AG08395 (cell line): ENCODE data around the gene PARP8.
"Not testable (repeated sequence)": the region's sequence is repeated elsewhere in the genome, so short reads cannot be mapped to it uniquely, and the experiment has no call there.

ENCODE experiments used
- DNase-seq: peaks from one replicate; pipeline ENCODE4 v3.0.0; 2012; ENCODE audit warnings: mixed read lengths, low spot score

The PARP8 gene

GRCh38 chr5:50727149-50727496, 60.7 kb downstream of the PARP8 start:
- peak; percentile 19 for DNase-seq

- DNase-seq = no peak
These were observed 61.4 kb downstream of the PARP8 start for GRCh38 chr5:50727845-50728244.

GRCh38 chr5:50730336-50730735, 63.9 kb downstream of the PARP8 start:
- no peak for DNase-seq

DNA sequence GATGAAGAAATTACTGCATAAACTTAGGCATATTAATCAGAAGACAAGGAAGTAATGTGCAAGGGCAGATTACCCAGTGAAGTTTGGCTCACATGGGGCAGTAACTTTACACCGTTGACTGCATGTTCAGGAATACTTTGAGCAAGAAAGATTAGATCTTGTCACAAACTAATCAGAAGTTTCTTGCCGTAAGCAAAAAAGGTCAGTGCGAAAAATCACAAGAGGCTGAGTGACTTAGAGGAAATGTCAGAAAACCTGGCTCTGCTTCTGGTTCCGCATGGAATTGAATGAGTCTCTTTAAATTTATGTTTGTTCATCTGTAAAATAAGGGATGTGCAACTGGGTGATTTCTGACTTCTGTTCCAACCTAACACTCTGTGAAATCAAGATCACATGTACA, 64.4 kb downstream of the PARP8 start:
- no peak for DNase-seq

DNA sequence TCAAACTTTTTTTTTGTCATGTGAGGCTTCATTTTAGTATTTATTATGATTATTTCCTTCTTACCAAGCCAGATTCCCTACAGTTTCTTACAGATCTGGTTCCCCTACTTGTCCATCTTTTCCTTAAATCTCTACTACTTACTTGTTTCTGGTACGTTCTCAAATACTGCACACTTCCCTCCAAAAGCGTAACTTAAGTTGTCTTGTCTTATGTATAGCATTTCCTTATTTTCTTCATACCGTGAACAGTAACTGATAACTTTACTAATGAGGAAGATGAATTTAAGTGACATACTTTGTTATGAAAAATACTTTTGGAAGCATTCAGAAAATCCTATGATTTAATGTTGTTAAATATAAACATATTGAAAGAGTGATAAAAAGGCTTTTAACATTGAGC, 67.3 kb downstream of the PARP8 start:
- DNase-seq = no peak

DNA sequence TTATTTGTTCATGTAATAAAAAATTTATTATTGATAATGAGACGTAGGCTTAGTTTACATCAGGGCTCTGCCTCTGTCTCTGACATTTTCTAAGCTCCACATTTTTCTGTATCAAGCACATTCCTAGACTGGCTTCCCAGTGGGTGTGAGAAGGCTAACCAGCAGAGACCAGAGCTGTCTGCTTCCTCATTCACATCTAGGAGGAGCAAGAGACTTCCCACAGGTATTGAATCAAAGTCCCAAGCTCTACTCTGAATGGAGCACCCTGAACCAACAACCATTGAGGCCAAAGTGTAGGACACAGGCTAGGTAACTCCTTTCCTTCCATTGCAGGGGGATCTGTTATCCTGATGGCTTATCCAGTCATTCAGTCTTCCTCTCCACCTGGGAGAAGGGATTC, 72.4 kb downstream of the PARP8 start:
- no peak for DNase-seq

GRCh38 chr5:50740832-50741231, 74.4 kb downstream of the PARP8 start:
- no peak for DNase-seq

DNA sequence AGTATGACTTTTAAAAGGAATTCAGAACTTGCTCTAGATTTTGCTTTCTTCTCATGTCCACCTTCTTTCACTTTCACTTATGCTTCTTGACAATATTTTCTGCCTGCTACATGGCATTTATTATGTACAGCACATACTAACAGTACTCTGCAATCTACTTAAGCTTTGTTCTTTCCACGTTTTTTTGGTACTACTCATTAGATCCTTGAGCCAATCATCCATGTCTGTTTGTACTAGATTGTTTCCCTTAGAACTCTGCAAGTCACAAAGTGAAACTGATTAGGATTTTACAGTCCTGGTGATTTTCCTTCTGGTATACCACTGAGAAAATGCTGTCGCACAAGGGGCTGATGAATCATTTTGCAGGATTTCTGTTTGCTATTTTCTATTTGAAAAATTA, 78.3 kb downstream of the PARP8 start:
- DNase-seq = peak; percentile 32

- no peak for DNase-seq
These were observed 78.9 kb downstream of the PARP8 start for GRCh38 chr5:50745221-50745910.

- no peak for DNase-seq
These were observed 82.7 kb downstream of the PARP8 start for GRCh38 chr5:50749181-50749580.

DNA sequence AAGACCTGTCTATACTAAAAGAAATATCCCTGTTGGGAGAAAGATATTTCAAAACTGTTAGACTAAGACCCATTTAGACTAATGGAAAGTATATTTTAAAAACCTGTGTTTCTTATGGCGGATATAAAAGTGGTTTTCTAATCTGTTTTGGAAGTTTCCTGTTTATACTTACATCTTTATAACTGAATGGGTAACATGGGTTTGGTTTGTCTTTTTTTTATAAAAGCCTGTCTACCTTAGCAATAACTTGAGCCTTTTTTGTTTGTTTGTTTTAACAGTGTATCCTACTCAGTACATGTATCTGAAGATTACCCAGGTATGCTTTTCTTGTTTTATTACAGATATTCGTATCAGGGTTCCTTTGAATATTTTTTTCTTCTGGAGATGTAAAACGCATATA, 83.4 kb downstream of the PARP8 start:
- DNase-seq = no peak

- peak; percentile 53 for DNase-seq
These were observed 84.7 kb downstream of the PARP8 start for GRCh38 chr5:50751064-50751657.

GRCh38 chr5:50752800-50753199, 86.4 kb downstream of the PARP8 start:
- no peak for DNase-seq

GRCh38 chr5:50759526-50760270, 93.3 kb downstream of the PARP8 start:
- DNase-seq = peak; percentile 18

- DNase-seq = no peak
These were observed 96.9 kb downstream of the PARP8 start for GRCh38 chr5:50763351-50763750.

GRCh38 chr5:50763846-50764245, 97.4 kb downstream of the PARP8 start:
- no peak for DNase-seq

DNA sequence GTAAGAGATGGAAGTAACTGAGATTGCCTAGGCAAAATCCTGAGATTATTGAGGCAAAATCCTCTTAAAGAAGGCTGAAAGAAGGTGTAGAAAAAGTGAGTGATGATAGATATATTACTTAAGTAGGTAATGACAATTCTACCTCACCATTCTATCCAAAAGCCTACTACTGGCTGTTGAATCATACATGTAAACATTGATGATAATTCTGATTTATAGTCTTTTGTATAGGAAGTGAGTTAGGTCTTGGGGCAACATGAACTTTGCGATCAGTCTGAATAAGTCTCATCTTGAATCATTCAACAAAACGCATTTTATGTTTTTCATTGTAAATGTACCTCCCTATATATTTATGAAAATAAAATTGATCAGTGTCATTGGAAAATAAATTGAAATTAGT, 99.6 kb downstream of the PARP8 start:
- DNase-seq = no peak

DNA sequence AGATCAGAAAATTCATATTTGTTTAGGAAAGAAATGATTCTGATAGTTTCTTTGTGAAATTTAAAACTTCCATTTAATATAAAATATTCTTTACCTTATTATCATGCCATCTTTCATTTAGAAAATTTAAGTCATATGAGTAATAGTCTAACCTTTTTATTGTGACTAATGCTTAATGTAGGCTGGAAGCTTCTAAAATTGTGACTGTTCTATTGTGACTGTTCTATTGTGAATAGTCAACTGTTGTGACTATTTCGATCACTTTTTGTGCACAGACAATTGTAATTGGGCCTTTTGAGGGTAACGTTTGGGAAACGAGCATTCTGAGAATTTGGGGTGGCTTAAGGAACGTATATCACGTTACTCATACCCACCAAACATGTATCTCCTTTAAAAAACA, 100.0 kb downstream of the PARP8 start:
- no peak for DNase-seq

DNA sequence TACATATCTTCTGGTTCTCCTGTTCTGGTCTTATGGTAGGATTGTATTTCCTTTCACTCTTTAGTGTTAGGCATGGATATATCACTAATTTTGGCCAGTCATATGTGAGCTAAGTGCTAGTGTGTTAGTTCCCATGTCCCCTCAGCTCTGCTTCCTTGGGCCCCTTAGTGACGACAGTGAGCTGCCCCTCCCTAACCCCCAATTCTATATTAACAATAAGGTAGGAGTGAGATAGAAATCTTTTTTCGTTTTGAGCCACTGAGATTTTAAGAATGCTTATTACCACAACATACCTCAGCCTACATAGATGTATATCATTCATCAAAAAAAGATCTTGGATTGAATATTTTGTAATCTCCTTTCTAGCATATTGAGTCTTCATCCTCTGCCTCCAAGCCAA, 100.5 kb downstream of the PARP8 start:
- DNase-seq = no peak

DNA sequence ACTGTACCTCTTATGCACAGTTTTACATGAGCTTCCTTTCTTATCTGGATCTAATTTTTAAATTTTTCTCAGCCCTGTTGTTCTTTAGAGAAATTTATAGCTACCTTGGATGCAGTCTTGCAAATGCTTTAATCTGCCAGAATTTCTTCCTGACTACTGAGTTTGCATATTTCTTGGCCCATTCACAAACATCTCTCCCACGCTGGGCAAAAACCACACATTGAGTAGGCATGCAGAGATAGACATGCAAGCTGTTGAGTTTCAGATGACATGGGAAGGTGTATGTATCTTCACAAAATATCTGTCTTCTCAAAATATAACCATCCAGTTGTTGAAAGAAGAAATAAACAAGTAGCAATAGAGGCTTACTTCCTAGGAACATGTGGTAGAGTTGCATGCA, 101.2 kb downstream of the PARP8 start:
- peak; percentile 30 for DNase-seq

DNA sequence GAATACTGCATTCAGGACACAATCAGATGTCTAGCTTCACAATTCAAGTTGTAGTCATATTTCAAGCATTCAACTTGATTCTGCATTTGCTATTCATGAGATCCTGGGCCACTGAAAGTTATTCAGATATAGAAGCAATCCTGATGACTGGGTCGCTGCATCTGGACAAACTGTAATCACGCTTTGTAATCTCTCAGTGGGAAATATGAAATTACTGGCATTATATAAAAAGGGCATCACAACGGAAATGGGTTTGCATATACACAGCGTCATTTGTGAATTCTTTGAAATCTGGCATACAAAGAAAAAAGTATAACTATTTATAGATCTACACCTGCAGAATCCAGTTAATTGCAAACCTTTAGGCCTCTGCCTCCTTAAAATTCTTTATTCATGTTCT, 102.2 kb downstream of the PARP8 start:
- no peak for DNase-seq

GRCh38 chr5:50770441-50770840, 104.0 kb downstream of the PARP8 start:
- DNase-seq = no peak

- not testable (repeated sequence) for DNase-seq
These were observed 108.2 kb downstream of the PARP8 start for GRCh38 chr5:50774446-50775175.
